ENCODE data around the gene ADRA2B.

DNA sequence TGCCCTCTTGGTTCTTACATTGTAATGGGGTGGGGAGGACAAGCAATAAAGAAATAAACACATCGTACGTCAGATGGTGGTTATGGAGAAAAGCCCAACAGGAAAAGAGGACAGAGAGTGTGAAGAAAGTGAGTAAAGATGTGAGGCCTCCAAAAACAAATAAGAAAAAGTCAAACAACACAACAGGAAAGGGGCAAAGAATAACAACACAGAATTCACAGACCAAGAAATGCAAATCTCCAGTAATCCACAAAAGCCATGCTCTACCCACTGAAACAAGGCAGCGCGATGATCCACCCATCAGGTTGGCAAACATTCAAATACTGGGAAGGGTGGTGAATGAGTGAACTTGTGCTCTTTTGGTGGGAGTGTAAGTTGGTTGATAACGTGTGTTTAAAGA lies 45.5 kb upstream of the ADRA2B start:
- TF ChIP-seq, protein P1, sequence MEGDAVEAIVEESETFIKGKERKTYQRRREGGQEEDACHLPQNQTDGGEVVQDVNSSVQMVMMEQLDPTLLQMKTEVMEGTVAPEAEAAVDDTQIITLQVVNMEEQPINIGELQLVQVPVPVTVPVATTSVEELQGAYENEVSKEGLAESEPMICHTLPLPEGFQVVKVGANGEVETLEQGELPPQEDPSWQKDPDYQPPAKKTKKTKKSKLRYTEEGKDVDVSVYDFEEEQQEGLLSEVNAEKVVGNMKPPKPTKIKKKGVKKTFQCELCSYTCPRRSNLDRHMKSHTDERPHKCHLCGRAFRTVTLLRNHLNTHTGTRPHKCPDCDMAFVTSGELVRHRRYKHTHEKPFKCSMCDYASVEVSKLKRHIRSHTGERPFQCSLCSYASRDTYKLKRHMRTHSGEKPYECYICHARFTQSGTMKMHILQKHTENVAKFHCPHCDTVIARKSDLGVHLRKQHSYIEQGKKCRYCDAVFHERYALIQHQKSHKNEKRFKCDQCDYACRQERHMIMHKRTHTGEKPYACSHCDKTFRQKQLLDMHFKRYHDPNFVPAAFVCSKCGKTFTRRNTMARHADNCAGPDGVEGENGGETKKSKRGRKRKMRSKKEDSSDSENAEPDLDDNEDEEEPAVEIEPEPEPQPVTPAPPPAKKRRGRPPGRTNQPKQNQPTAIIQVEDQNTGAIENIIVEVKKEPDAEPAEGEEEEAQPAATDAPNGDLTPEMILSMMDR (IDR thresholded peaks at IDR 0.05), result no peak
- TF ChIP-seq EP300 (IDR thresholded peaks at IDR 0.05), result no peak
- TF ChIP-seq POLR2A (IDR thresholded peaks at IDR 0.05; ENCODE audit: low read length), result no peak
- TF ChIP-seq RAD21 (conservative IDR thresholded peaks at IDR 0.05 in 1 of 2, IDR thresholded peaks at IDR 0.05 in 1 of 2), result no peak
- no peak for TF ChIP-seq RFX5 (IDR thresholded peaks at IDR 0.05)
